Upper lobe of left lung (tissue), 4 donors: ENCODE results near the gene IGFBP6.
"Not testable (repeated sequence)": the region's sequence is repeated elsewhere in the genome, so short reads cannot be mapped to it uniquely, and the experiment has no call there.

Experiments used
- POLR2A ChIP-seq, 4 donors: fragments of 450-650 bp; IDR thresholded peaks; one replicate each; pipeline ENCODE4 v1.5.1; 2016 to 2017; ENCODE audit warnings: antibody characterized with exemption in 4 of 4, mild to moderate bottlenecking in 2 of 4
- POLR2AphosphoS5 ChIP-seq, 2 donors: sonication (generic); formaldehyde crosslinking; IDR thresholded peaks; one replicate each; pipeline ENCODE4 v1.5.1; 2017; ENCODE audit warnings: antibody characterized with exemption in 2 of 2
- TF ChIP-seq, protein P1 (sequence below), 6 experiments: fragments of 450-650 bp in 4 of 6; fragments of 200-600 bp in 2 of 6; sonication (generic) in 2 of 6; IDR thresholded peaks; one replicate each; pipeline ENCODE4 v1.5.1; 2016 to 2019; ENCODE audit warnings: antibody characterized with exemption in 6 of 6

DNA sequence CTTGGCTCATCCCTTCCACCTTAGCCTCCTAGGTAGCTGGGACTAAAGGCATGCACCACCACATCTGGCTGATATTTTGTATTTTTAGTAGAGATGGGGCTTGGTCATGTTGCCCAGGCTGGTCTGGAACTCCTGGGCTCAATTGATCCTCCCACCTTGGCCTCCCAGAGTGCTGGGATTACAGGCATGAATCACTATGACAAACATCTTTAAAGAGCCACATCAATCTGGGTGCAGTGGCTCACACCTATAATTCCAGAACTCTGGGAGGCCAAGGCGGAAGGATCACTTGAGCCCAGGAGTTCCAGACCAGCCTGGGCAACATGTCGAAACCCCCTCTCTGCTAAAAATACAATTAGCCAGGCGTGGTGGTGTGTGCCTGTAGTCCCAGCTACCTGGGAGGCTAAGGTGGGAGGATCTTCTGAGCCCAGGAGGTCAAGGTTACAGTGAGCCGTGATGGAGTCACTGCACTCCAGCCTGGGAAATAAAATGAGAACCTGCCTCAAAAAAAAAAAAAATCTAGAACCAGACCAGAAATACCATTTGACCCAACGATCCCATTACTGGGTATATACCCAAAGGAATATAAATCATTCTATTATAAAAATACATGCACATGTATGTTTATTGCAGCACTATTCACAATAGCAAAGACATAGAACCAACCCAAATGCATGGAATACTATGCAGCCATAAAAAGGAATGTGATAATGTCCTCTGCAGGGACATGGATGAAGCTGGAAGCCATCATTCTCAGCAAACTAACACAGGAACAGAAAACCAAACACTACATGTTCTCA lies 2.5 kb upstream of the IGFBP6 start:
- TF ChIP-seq, protein P1, sequence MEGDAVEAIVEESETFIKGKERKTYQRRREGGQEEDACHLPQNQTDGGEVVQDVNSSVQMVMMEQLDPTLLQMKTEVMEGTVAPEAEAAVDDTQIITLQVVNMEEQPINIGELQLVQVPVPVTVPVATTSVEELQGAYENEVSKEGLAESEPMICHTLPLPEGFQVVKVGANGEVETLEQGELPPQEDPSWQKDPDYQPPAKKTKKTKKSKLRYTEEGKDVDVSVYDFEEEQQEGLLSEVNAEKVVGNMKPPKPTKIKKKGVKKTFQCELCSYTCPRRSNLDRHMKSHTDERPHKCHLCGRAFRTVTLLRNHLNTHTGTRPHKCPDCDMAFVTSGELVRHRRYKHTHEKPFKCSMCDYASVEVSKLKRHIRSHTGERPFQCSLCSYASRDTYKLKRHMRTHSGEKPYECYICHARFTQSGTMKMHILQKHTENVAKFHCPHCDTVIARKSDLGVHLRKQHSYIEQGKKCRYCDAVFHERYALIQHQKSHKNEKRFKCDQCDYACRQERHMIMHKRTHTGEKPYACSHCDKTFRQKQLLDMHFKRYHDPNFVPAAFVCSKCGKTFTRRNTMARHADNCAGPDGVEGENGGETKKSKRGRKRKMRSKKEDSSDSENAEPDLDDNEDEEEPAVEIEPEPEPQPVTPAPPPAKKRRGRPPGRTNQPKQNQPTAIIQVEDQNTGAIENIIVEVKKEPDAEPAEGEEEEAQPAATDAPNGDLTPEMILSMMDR (IDR thresholded peaks at IDR 0.05): not testable (repeated sequence)
- TF ChIP-seq POLR2AphosphoS5, POLR2A (IDR thresholded peaks at IDR 0.05): not testable (repeated sequence)
